ENCODE measurements around the gene USP13. TPM values are rescaled to one million over a fixed set of nuclear protein-coding genes. Genes with fewer than 3 reads are reported as not detected.

USP13 gene
- total RNA-seq, 1 experiment from 2014 or later, result 22.7 TPM

- ATAC-seq, result no peak
- H3K9me3 ChIP-seq (ENCODE audit: control insufficient read depth in 1 of 2, insufficient read depth in 1 of 2, low read depth in 1 of 2, low read length in 2 of 2), result no peaks in the 10 kb centered on the region
- TF ChIP-seq CEBPB (IDR thresholded peaks at IDR 0.05; ENCODE audit: low read depth) (no peak), SP1 (IDR thresholded peaks at IDR 0.05; ENCODE audit: low read depth) (no peak), EZH2 (IDR thresholded peaks at IDR 0.05) (no peak)
- TF ChIP-seq, protein P1, sequence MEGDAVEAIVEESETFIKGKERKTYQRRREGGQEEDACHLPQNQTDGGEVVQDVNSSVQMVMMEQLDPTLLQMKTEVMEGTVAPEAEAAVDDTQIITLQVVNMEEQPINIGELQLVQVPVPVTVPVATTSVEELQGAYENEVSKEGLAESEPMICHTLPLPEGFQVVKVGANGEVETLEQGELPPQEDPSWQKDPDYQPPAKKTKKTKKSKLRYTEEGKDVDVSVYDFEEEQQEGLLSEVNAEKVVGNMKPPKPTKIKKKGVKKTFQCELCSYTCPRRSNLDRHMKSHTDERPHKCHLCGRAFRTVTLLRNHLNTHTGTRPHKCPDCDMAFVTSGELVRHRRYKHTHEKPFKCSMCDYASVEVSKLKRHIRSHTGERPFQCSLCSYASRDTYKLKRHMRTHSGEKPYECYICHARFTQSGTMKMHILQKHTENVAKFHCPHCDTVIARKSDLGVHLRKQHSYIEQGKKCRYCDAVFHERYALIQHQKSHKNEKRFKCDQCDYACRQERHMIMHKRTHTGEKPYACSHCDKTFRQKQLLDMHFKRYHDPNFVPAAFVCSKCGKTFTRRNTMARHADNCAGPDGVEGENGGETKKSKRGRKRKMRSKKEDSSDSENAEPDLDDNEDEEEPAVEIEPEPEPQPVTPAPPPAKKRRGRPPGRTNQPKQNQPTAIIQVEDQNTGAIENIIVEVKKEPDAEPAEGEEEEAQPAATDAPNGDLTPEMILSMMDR (IDR thresholded peaks at IDR 0.05 in 2 of 3, conservative IDR thresholded peaks at IDR 0.05 in 1 of 3; ENCODE audit: borderline replicate concordance in 1 of 3, insufficient read depth in 1 of 3, low read depth in 2 of 3, low read length in 2 of 3), result no peak
- TF ChIP-seq, protein P2, sequence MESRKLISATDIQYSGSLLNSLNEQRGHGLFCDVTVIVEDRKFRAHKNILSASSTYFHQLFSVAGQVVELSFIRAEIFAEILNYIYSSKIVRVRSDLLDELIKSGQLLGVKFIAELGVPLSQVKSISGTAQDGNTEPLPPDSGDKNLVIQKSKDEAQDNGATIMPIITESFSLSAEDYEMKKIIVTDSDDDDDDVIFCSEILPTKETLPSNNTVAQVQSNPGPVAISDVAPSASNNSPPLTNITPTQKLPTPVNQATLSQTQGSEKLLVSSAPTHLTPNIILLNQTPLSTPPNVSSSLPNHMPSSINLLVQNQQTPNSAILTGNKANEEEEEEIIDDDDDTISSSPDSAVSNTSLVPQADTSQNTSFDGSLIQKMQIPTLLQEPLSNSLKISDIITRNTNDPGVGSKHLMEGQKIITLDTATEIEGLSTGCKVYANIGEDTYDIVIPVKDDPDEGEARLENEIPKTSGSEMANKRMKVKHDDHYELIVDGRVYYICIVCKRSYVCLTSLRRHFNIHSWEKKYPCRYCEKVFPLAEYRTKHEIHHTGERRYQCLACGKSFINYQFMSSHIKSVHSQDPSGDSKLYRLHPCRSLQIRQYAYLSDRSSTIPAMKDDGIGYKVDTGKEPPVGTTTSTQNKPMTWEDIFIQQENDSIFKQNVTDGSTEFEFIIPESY (IDR thresholded peaks at IDR 0.05; ENCODE audit: extremely low read depth, insufficient replicate concordance, low read length), result no peak
- TF ChIP-seq, protein P3, sequence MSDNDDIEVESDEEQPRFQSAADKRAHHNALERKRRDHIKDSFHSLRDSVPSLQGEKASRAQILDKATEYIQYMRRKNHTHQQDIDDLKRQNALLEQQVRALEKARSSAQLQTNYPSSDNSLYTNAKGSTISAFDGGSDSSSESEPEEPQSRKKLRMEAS (IDR thresholded peaks at IDR 0.05), result no peak
- intact Hi-C loops (cut with micrococcal nuclease), result loop anchor here (5.0 kb wide), 3 partner anchors 115 to 790 kb away; partner anchors contain the start of gene TTC14
- H3K4me3 ChIP-seq (replicated peaks in 1 of 2; ENCODE audit: low read depth in 1 of 2, low read length in 2 of 2), result no peak overlapping the region
- POLR2A ChIA-PET, result no interaction called here
- H3K27me3 ChIP-seq (ENCODE audit: insufficient read depth, low read length), result no peaks in the 10 kb centered on the region
- no peaks in the 10 kb centered on the region; a peak in 1 of 4 replicates for H3K4me1 ChIP-seq (ENCODE audit: control insufficient read depth in 1 of 2, insufficient read depth in 2 of 2, low read length in 2 of 2)
- CTCF ChIA-PET, result interaction anchor here (0.6 to 3.2 kb wide), 7 partner anchors 8 to 970 kb away, joined by 3 to 17 read pairs (median 5); no protein-coding TSS in a partner anchor
- H3K79me2 ChIP-seq (ENCODE audit: insufficient read depth, low read length), result no peaks in the 10 kb centered on the region
- H4K20me1 ChIP-seq (ENCODE audit: insufficient read depth), result no peaks in the 10 kb centered on the region
- no peak overlapping the region for H3K27ac ChIP-seq (ENCODE audit: low read depth, low read length)
- RAD21 ChIA-PET (ENCODE audit: low non-redundant PET in 1 of 2, low total read pairs in 2 of 2, uncharacterized antibody in 2 of 2, unreplicated experiment in 2 of 2), result interaction anchor here in 1 of 2 experiments (0.6 kb wide), 1 partner anchor 36 kb away, joined by 3 read pairs; no protein-coding TSS in a partner anchor
- no peaks in the 10 kb centered on the region for H3K9me2 ChIP-seq (ENCODE audit: insufficient read depth)
- peak overlapping the region; percentile 21; the same call in 1 of the 2 replicates for H3K4me2 ChIP-seq (ENCODE audit: low read length)
- no peaks in the 10 kb centered on the region for H3K36me3 ChIP-seq (ENCODE audit: control insufficient read depth in 1 of 2, insufficient read depth in 2 of 2, low read length in 2 of 2)
- no peak for DNase-seq (ENCODE audit: low read depth, low spot score)
- no TSS peak for BruUV-seq (replicated peaks)
- H3K9ac ChIP-seq (ENCODE audit: low read length), result no peak overlapping the region
- peak overlapping the region; percentile 95 for H2AFZ ChIP-seq (ENCODE audit: low read depth, low read length, poor library complexity, severe bottlenecking)
Measured at GRCh38 chr3:179812096-179812382, 159.2 kb downstream of the USP13 start.

Data from HCT116 (cell line).